Measurements from ENCODE around the gene OTUB1.

OTUB1 gene

DNA sequence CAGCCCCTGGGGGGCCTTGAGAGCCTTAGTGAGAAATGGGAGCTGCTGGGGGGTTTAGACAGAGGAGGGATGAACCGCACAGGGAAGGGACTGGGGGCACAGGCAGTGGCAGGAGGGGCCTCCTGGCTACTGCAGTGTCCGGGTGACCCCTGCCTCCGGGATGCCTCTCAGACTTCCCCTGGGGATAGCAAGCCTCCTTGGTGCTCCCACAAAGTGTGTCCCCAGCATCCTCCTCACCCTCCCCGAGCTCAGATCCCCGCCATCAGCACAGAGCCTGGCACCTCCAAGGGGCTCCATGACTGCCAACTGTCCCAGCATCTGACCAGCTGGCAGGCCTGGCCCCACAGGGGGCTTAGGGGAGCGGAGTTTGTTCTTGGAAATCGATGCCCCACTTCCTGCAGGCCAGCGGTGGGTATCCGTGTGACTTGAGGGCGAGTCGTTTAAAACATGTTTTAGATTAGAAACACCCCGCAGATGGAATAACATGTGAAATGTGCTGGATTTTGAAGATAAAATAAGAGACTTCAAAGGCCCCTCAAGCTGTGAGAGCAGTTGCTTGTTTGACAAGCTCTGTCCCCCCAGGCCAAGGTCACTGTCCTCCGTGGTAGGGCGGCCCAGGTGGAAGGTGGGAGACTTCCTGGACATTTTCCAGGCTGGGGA, 36.0 kb downstream of the OTUB1 start:
- DNase-seq (ENCODE audit: low read depth in 2 of 2): no peak

DNA sequence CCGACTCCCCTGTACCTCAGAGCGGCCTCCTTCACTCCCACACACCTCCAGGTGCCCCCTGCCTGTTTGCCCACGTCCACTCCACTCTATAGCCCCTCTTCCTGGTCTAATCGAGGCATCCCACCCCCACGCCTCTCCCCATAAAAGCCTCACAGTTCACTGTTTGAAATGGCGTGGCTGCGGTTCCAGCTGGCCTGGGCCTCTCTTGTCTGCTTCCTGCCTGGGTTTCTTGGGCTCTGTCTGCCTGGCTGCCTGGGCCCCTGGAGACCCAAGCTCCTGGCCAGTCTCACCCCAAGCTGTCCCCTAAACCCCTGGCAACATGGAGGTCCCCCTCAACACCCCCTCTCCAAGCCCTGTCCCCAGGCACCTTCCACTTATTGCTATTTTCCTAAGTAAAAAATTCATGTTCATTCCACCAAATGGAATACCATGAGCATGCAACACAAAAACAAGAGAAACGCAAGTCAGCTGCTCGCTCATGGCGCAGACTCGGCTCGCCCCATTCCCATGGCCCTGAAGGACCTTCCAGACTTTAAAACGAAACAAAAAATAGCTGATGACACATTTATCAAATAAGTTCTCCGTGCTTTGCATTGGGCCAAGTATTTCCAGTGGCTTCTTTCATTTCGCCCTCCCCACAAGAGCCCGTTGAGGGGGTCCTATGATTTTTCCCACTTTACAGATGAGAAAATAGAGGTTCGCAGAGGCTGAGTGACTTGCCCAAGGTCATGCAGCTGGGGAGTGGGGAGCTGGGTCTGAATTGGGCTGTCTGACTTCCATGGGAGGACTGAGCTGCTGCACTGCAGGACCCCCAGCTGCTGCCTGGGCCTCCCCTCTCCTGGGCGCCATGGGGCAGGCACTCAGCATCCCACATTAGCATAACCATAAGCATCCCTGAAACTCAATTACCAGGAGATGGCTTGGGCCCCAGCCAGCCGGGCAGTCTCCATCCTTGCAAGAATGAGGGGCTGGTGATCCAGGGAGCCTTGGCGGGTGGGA, 37.8 kb downstream of the OTUB1 start:
- DNase-seq (ENCODE audit: low read depth in 2 of 2): no peak

GRCh38 chr11:64025205-64025604, 39.0 kb downstream of the OTUB1 start:
- DNase-seq (ENCODE audit: low read depth in 2 of 2): no peak

- DNase-seq (ENCODE audit: low read depth in 2 of 2): no peak
Measured at GRCh38 chr11:64026575-64027205, 40.5 kb downstream of the OTUB1 start.

- no peak for DNase-seq (ENCODE audit: low read depth in 2 of 2)
Measured at GRCh38 chr11:64027651-64028397, 41.6 kb downstream of the OTUB1 start.

GRCh38 chr11:64028398-64029115, 42.3 kb downstream of the OTUB1 start:
- no peak for DNase-seq (ENCODE audit: low read depth in 2 of 2)

DNA sequence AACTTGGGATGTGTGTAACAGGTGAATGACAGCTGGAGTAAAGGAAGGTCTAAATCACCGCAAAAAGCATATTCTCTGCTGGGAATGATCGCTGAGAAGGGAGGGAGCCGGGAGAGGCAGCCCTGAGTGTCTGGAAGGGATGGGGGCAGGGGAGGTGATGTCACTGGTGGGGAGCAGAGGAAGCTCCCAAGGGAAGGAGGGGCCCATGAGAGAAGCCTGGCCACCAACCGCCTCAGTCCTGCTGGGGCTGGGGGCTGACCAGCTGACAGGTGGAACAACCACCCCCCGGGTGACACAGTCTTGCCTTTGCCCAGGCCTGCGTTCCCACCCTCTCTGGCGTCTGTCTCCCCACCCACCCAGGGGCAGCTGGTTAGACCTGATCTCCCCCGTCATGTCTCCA, 43.5 kb downstream of the OTUB1 start:
- DNase-seq (ENCODE audit: low read depth in 2 of 2): no peak

GRCh38 chr11:64031001-64031400, 44.8 kb downstream of the OTUB1 start:
- no peak for DNase-seq (ENCODE audit: low read depth in 2 of 2)

GRCh38 chr11:64032050-64032449, 45.8 kb downstream of the OTUB1 start:
- DNase-seq (ENCODE audit: low read depth in 2 of 2): no peak

GRCh38 chr11:64034411-64034811, 48.2 kb downstream of the OTUB1 start:
- no peak for DNase-seq (ENCODE audit: low read depth in 2 of 2)

- DNase-seq (ENCODE audit: low read depth in 2 of 2): no peak
Measured at GRCh38 chr11:64035081-64035524, 48.9 kb downstream of the OTUB1 start.

DNA sequence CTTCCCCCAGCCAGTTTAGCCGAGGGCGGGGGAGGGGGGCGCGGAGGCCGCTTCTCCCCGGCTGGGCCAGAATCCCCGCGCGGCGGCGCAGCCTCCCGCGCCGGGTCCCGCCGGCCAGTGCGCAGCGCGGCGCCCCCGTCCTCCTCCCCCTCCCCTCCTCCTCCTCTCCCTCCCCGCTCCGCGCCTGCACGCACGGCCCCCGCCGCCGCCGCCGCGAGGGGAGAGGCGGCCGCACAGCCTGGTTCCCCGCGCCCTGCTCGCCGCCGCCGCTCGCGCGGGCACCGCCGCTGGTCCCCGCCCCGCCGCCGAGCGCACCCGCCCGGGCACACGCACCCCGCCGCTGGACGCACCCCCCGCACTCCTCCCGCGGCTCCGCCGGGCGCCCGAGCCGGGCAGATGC, 49.3 kb downstream of the OTUB1 start, which contains the start of gene FLRT1:
Gene FLRT1, plus strand, starts transcription at position 356 of the 400 bp plus-strand sequence. CDS start 80,337 bp downstream, outside the sequence.
- DNase-seq (ENCODE audit: low read depth in 2 of 2): no peak

DNA sequence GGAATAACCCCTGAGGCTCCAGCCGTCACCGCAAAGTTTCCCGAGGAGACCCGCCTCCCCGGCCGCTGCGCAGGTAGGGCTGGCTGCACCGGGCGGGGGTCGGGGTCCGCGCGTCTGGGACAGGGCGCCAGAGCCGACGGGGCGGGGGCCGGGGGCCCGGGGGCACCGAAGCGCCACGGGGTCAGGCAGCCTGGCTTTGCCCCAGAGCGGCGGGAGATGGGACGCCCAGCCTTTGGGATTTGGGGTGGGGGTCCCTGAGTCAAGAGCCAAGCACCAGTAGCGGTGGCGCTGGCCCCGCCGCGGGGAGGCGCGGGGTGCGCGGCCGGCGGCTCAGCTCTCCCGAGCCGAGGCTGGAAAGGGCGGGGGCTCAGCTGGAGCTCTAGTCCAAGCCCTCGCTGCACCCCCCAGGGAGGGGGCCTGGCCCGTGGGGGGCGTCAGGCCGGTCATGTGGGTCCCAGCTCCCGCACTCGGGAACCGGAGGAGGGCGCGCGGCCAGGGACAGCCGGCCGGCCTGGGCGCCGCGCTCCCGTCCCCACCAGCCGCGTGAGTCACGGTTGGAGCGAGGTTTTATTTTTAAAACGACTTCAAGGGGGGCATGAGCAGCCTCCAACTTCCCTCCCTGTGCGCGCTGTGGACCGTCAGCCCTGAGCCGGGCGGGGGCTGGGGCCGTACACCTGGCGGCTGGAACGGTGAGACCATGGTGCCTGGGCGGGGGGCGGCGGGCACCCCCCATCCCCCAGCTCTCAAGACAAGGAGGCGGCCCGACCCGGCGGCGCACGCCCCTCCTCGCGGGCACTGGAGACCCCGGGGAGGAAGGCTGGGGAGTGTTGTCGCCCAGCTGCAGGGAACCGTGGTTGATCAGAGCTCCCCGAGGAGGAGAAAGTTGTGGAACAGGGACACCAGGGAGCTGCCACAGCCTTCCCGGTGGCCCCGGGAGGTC, 50.1 kb downstream of the OTUB1 start:
- DNase-seq (ENCODE audit: low read depth in 2 of 2): no peak

DNA sequence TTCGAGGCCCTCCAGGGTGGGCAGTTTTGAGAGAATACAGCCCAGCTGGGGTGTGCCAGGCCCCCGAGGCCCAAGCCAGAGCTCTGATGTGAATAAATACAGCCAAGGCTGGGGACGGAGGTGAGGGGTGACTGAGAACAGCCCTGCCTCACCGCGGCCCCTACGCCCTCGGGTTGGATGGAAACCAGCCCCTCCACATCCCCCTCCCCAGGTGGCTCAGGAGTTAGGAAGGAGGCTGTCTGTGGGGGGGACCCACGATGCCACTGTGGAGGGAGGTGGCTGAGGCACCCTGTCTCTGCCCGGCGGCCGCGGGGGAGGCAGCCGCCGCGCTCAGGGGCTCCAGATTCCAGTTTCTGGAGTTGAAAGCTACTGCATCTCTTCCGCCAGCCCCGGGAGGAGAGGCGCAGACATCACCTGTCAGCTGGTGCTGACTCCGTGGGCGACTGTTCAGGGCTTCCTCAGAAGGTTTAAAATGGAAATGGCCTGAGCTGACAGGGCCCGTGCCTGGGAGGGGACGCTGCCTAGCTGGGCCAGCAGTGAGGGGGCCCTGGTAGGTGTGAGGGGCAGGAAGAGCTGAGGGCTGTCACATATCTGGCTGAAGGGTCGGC, 50.9 kb downstream of the OTUB1 start:
- DNase-seq (ENCODE audit: low read depth in 2 of 2): no peak

DNA sequence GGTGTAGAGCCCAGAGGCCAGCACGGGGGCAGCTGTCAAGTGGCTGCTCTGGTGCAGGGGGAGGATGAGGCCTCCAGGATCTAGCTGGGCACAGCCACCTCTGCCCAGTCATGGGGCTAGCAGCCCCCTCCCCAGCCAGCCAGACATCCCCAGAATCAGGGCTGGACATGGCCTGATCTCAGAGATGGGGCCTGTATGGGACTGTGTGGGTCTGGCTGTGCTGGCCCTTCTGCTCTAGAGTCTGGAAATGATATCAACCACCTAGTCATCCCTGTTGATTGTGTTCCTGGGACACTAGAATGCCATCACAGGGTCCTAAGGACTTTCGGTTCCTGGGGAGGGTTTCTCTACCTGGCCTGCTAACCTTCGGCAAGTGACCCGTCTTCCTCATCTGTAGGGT, 52.3 kb downstream of the OTUB1 start:
- no peak for DNase-seq (ENCODE audit: low read depth in 2 of 2)

DNA sequence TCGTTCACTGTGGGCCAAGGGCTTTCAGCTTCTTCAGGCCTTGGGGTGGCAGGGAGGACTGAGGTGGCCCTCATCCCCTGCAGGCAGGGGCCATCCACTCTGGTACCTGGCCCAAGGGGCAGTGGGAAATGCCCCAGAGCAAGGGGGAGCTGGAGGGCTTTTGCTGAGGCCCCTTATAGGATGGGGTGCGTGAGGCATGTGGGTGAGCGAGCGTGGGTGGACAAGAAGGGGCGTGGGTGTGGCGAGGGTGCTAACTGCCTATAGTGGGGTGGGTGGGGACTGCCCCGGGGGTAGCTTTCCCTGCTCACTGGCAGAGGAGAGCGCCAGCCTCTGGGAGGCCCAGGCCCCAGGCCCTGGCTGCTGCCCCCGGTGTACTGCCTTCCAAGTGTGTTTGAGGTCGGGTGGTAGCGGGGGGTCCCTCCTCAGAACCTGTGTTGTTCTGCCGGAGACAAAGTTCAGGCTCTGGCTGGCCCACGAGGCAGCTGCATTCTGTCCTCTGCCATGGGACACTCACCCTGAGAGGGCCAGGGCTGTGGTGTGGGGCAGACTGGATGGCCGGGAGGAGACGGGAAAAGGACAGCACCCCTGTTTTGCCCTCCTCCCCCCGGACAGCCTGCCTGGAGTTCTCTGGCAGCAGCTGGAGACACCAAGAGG, 52.9 kb downstream of the OTUB1 start:
- DNase-seq (ENCODE audit: low read depth in 2 of 2): no peak

GRCh38 chr11:64040684-64041322, 54.6 kb downstream of the OTUB1 start:
- no peak for DNase-seq (ENCODE audit: low read depth in 2 of 2)

GRCh38 chr11:64041846-64042245, 55.6 kb downstream of the OTUB1 start:
- DNase-seq (ENCODE audit: low read depth in 2 of 2): no peak

All from activated CD8-positive, alpha-beta memory T cell treated with anti-CD3 and anti-CD28 coated beads for 4 hours (primary cell).